ENCODE results near the gene SCUBE1. TPM values are rescaled to one million over a fixed set of nuclear protein-coding genes. Genes with fewer than 3 reads are reported as not detected.

SCUBE1 gene
- total and polyA plus RNA-seq, 2 donors (not counting 3 experiments of a cell fraction or from before 2014, with no cell fraction given) = 0.07 TPM; not detected in 1

GRCh38 chr22:43275545-43276317, 67.4 kb downstream of the SCUBE1 start:
- Histone ChIP-seq H3K9me3 (replicated peaks; ENCODE audit: control insufficient read depth, insufficient read depth, low read length) (no peaks in the 10 kb centered on the region), H3K36me3 (ENCODE audit: control insufficient read depth in 2 of 2, extremely low read depth in 1 of 2, insufficient read depth in 2 of 2, low read length in 2 of 2) (no peaks in the 10 kb centered on the region), H4K20me1 (replicated peaks; ENCODE audit: control insufficient read depth, extremely low read depth, insufficient read depth, low read length) (no peaks in the 10 kb centered on the region), H3K27ac (ENCODE audit: insufficient read depth, low read depth, low read length) (no peak overlapping the region), H3K4me2 (ENCODE audit: insufficient read depth, low read length) (no peak overlapping the region), H3K79me2 (ENCODE audit: control insufficient read depth, insufficient read depth, low read length) (no peaks in the 10 kb centered on the region), H3K9ac (replicated peaks; ENCODE audit: extremely low read depth, insufficient read depth, low read length) (no peak overlapping the region), H3K9me1 (replicated peaks; ENCODE audit: control insufficient read depth, extremely low read depth, insufficient read depth, low read length) (no peaks in the 10 kb centered on the region), H2AFZ (ENCODE audit: low read depth, low read length) (peak overlapping the region; percentile 18), H3K4me1 (ENCODE audit: control insufficient read depth, extremely low read depth, insufficient read depth, low read length) (no peaks in the 10 kb centered on the region), H3K4me3 (replicated peaks in 1 of 3; ENCODE audit: insufficient read depth in 1 of 3, low read depth in 1 of 3, low read length in 3 of 3) (no peak overlapping the region), H3K27me3 (ENCODE audit: control insufficient read depth in 2 of 2, insufficient read depth in 2 of 2, low read length in 2 of 2) (no peaks in the 10 kb centered on the region)
- DNase-seq (ENCODE audit: low read depth, low spot score) = peak; percentile 48
- dilution Hi-C loops (cut with MboI; ENCODE audit: extremely low pct_ligation_motif_present, low sequenced_read_pairs) = no loop called here
- TF ChIP-seq CTCF (IDR thresholded peaks at IDR 0.05; ENCODE audit: extremely low read depth in 1 of 2, insufficient read depth in 1 of 2, low read depth in 1 of 2, low read length in 2 of 2) (no peak), EZH2 (IDR thresholded peaks at IDR 0.05; ENCODE audit: borderline replicate concordance, low read depth, low read length, severe bottlenecking) (no peak), POLR2AphosphoS5 (IDR thresholded peaks at IDR 0.05; ENCODE audit: insufficient read depth, low read depth, low read length) (no peak), GATA2 (IDR thresholded peaks at IDR 0.05; ENCODE audit: insufficient read depth, insufficient read length, low read depth, low read length) (peak; percentile 71), FOS (IDR thresholded peaks at IDR 0.05; ENCODE audit: borderline replicate concordance, insufficient read depth, low read length) (peak; percentile 78), JUN (IDR thresholded peaks at IDR 0.05; ENCODE audit: borderline replicate concordance, insufficient read depth, insufficient read length, low read depth) (peak; percentile 36), MYC (IDR thresholded peaks at IDR 0.05; ENCODE audit: low read depth, low read length) (no peak)
- TF ChIP-seq, protein P1, sequence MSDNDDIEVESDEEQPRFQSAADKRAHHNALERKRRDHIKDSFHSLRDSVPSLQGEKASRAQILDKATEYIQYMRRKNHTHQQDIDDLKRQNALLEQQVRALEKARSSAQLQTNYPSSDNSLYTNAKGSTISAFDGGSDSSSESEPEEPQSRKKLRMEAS (IDR thresholded peaks at IDR 0.05; ENCODE audit: insufficient read depth, insufficient read length) = peak; percentile 18
- peak; percentile 77 for FAIRE-seq
- no TSS peak for BruUV-seq (replicated peaks)
- intact Hi-C loops (cut with micrococcal nuclease) = no loop called here
- CTCF ChIA-PET = interaction anchor here (1.2 to 11.5 kb wide), 3 partner anchors 70 to 114 kb away, joined by 4 to 334 read pairs (median 67); partner anchors contain the start of gene SCUBE1
- POLR2A ChIA-PET = no interaction called here

All from endothelial cell of umbilical vein (primary cell).